Transverse colon (tissue), 3 donors: ENCODE measurements around the gene MECR.

ENCODE experiments used
- POLR2A ChIP-seq: fragments of 450-650 bp; IDR thresholded peaks from one replicate; pipeline ENCODE4 v1.6.1; 2016; ENCODE audit warnings: antibody characterized with exemption, mild to moderate bottlenecking, moderate library complexity
- TF ChIP-seq, protein P1 (sequence below), 5 experiments: fragments of 200-600 bp in 3 of 5; fragments of 450-650 bp in 2 of 5; sonication (generic) in 3 of 5; IDR thresholded peaks; 1 replicate in 2 of 5; 2 replicates in 3 of 5; pipeline ENCODE4 v1.5.1; 2016 to 2017; ENCODE audit warnings: antibody characterized with exemption in 5 of 5, inconsistent platforms in 3 of 5, mild to moderate bottlenecking in 2 of 5, moderate library complexity in 1 of 5

GRCh38 chr1:29196863-29197589 is 33.7 kb downstream of the MECR start:
- TF ChIP-seq, protein P1, sequence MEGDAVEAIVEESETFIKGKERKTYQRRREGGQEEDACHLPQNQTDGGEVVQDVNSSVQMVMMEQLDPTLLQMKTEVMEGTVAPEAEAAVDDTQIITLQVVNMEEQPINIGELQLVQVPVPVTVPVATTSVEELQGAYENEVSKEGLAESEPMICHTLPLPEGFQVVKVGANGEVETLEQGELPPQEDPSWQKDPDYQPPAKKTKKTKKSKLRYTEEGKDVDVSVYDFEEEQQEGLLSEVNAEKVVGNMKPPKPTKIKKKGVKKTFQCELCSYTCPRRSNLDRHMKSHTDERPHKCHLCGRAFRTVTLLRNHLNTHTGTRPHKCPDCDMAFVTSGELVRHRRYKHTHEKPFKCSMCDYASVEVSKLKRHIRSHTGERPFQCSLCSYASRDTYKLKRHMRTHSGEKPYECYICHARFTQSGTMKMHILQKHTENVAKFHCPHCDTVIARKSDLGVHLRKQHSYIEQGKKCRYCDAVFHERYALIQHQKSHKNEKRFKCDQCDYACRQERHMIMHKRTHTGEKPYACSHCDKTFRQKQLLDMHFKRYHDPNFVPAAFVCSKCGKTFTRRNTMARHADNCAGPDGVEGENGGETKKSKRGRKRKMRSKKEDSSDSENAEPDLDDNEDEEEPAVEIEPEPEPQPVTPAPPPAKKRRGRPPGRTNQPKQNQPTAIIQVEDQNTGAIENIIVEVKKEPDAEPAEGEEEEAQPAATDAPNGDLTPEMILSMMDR (IDR thresholded peaks at IDR 0.05): no peak
- no peak for TF ChIP-seq POLR2A
